Jurkat, Clone E6-1 (cell line): ENCODE measurements around the gene ZDHHC11B.
"Not testable (repeated sequence)": the region's sequence is repeated elsewhere in the genome, so short reads cannot be mapped to it uniquely, and the experiment has no call there.

Experiments
- DNase-seq: peaks from one replicate; pipeline ENCODE4 v3.0.0-alpha.2; 2011; ENCODE audit warnings: low read depth, low spot score
- H3K4me3 ChIP-seq: 2 replicates; pipeline ENCODE4 v1.5.1; 2011; ENCODE audit warnings: mild to moderate bottlenecking, low read length, control low read depth, moderate library complexity

Gene ZDHHC11B

DNA sequence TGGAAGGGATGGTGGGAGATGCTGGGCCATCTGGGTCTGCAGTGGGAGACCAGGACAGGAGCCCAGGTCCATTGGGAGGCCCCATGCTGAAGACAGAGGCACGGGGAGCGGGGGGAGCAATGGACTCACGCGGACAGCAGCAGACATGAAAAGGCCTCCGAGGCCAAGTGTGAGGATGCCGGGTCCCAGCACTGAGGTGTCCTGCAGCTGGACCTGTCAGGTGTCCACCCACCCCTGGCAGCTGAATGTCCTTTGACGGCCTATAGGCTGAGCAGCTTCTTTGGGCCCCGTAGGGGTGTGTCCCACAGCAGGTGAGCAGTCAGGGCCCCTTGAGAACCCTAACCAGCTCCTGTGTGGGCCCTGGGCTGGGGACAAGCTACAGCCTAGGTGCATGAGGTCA, 88.3 kb downstream of the ZDHHC11B start:
- not testable (repeated sequence) for DNase-seq, H3K4me3 ChIP-seq

DNA sequence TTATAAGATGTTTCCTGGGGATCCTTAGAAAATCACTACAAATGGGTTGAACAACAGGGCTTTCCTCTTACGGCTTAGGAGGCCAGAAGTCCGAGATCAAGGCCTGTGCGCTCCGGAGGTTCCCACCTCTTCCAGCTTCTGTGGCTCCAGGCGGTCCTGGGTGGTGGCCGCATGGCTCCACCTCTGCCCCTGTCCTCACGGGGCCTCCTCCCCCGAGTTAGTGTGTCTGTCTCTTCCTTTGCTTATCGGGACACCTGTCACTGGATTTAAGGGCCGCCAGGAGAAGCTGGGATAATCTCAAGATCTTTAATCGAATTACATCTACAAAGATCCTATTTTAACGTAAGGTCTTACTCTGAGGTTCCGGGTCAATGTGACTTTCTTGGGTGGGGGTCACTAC, 89.1 kb downstream of the ZDHHC11B start:
- H3K4me3 ChIP-seq, DNase-seq: not testable (repeated sequence)

DNA sequence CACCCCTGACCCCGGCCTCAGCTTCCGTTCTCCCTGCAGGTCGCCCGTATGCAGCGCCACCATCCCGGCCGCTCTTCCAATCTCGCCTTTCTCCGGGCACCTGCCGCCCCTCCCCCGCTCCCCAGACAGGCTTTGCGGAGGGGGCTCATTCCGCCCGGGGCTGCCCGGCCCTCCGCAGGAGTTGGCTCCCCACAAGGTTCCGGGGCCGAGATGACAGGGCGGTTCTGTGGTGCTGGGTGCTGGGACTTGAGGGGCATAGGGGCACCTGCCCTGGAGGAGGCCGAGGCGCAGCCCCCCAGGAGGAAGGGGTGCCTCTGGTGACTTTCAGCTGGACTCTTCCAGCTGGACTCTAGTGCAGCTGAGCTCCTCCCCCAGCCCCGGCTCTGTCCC, 90.5 kb downstream of the ZDHHC11B start:
- H3K4me3 ChIP-seq, DNase-seq: not testable (repeated sequence)

- not testable (repeated sequence) for DNase-seq, H3K4me3 ChIP-seq
Observed at GRCh38 chr5:693271-694041, 91.1 kb downstream of the ZDHHC11B start, which contains the start of gene TPPP. TPPP (minus strand) TSS chr5:693352; CDS start chr5:678060, 15,292 bp downstream.

DNA sequence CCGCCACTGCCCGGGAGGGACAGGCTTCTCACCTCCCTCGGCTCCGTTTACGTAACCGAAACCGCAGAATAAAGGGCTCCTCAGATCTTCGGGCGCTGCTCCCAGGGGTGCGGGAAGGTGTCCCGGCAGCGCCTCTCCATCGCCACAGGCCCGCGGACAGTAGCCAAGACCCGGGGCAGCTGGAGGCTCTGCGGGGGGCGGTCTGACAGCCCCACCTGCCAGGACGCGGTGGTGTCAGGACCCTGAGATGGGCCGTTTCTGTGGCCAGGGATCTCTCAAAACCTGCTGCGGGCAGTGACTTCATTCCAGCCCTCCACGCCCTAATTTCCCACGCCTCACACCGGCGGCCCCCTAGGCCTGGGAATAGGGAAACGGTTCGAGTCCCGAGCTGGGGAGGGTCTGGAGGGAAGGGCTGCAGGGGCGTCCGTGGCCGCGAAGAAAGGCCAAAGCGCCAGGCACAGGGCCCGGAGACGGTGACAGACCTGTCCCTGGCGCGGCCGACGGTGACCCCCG, 91.9 kb downstream of the ZDHHC11B start:
- H3K4me3 ChIP-seq, DNase-seq: not testable (repeated sequence)

GRCh38 chr5:691817-692528, 92.6 kb downstream of the ZDHHC11B start:
- no peak for DNase-seq
- no peak overlapping the region for H3K4me3 ChIP-seq

DNA sequence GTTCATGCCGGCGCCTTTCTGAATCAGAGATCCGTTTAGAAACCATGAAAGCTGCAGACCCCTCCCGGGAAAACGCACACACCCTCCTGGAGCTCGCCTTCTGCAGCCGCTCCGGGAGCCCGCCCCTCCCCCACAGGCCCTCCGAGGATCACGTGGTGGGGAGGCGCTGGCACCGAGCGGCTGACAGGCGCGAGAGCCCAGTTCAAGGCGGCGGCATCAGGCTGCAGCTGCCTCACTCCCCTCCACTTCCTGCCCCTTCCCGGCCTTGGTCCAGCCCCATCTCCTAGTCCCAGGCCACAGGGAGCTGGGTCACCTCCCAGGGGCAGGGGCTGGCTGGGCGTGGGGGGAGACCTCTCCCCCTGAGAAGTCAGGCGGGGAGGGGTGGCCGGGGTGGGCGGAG, 93.5 kb downstream of the ZDHHC11B start:
- H3K4me3 ChIP-seq, DNase-seq: not testable (repeated sequence)

GRCh38 chr5:690293-690692, 94.2 kb downstream of the ZDHHC11B start:
- DNase-seq, H3K4me3 ChIP-seq: not testable (repeated sequence)

GRCh38 chr5:688348-689010, 96.0 kb downstream of the ZDHHC11B start:
- DNase-seq, H3K4me3 ChIP-seq: not testable (repeated sequence)

GRCh38 chr5:686936-687335, 97.6 kb downstream of the ZDHHC11B start:
- H3K4me3 ChIP-seq, DNase-seq: not testable (repeated sequence)

GRCh38 chr5:686172-686523, 98.4 kb downstream of the ZDHHC11B start:
- DNase-seq, H3K4me3 ChIP-seq: not testable (repeated sequence)

DNA sequence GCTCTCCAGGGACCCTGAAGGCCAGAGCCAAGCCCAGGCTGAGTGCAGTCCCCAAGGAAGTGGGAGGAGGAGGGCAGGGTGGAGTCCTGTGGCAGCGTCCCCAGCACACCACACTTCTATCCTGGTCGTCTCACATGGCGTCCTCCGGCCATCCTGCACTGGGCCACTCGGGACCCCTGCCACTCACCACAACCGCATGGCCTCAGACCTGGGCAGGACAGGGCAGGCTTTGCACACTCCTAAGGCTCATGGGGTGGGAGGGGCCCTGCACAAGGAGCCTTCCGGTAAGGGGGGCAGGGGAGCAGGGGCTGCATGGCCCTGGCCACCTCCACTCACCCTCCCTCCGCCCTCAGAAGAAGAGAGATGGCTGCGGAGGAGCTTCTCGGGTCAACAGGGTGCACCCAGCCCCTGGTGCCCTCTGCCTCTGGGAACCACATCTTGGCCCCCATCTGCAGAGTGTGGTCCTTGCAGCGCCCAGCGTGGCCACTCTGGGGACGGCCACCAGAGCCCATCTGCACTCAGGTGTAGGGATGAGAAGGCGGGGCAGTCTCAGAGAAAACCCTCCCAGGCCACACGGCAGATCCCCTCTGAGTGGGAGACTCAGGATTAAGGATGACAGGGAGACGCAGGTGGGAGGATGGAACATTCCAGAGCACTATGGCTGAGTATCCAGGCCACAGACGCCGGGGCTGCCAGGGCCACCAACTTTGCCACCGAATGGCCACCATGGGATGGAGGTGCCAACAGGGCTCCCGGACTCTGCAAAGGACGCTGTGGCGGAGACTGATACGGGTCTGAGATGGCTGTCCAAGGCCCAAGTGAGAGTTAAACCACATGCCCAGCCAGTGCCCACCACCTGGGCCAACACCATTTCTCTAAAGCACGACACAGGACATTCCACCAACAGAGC, 99.0 kb downstream of the ZDHHC11B start:
- no peak for DNase-seq
- H3K4me3 ChIP-seq: no peak overlapping the region

DNA sequence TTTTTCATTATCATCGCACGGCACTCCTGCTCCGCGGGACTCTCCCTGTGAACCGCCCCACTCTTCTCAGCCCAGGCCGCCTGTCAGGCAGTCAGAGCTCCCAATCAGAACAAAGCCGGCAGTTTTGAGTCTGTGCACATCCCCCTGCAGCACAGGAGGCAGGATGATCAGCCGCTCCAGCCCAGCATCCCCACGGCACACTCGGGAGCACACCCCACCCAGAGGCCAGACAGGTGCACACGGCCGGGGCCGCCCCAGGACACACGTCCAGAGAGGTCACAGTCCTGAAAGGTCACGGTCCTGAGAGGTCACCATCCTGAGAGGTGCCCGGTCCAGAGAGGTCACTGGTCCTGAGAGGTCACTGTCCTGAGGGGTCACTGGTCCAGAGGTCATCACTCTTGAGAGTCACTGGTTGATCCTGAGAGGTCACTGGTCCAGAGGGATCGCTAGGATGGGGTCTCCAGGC, 99.7 kb downstream of the ZDHHC11B start:
- no peak overlapping the region for H3K4me3 ChIP-seq
- no peak for DNase-seq

- no peak overlapping the region for H3K4me3 ChIP-seq
- no peak for DNase-seq
Observed at GRCh38 chr5:683551-684481, 100.7 kb downstream of the ZDHHC11B start.

DNA sequence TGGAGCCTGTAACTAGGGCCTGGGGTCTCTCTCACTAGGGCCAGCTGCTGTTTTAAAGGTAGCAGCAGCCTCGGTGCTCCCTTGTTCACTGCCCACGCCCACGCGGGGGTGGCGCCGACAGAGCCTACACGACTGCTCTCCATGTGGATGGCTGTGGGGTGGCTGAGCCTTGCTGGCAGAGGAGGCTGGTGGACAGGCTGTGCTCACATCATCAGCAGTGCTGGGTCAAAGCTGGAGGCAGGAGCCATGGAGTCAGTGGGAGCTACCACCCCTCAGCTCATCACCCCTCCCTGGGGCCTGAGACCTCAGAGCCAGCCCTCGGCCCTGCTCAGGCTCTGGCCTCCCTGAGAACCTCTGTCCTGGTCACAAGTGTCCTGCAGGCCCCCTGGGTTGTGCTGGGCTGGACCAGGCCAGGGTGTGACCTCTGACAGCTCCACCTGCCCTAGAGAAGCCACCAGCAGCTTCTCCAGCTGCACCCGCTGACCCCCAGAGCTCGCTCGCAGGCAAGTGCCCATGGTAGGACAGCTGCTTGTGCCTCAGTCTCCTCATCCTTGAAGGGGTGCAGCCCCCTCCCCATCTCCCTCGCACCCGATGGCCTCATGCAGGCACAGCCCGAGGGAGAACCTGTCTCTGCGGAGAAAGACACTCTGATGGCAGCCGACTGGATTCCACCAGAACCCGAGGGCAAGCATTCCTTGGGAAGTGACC, 101.7 kb downstream of the ZDHHC11B start:
- DNase-seq: not testable (repeated sequence)

GRCh38 chr5:682216-682615, 102.3 kb downstream of the ZDHHC11B start:
- not testable (repeated sequence) for H3K4me3 ChIP-seq, DNase-seq

More for the DNA sequence above, 101.7 kb downstream of the ZDHHC11B start:
- not testable (repeated sequence) for H3K4me3 ChIP-seq
